OCI-LY1 (cell line): ENCODE data around the gene CRYGD.

Experiments used
- CTCF ChIP-seq: fragments of 200-600 bp; sonication (generic), shearing (Covaris generic); IDR thresholded peaks from 2 replicates; pipeline ENCODE4 v1.5.1; 2017; ENCODE audit warnings: mild to moderate bottlenecking, antibody characterized with exemption, low read length, moderate library complexity, mixed read lengths
- EZH2 ChIP-seq: fragments of 200-600 bp; sonication (generic), shearing (Covaris generic); IDR thresholded peaks from 2 replicates; pipeline ENCODE4 v1.8.0; 2017; ENCODE audit warnings: borderline replicate concordance, mixed run types, mild to moderate bottlenecking, antibody characterized with exemption, low read length, moderate library complexity, mixed read lengths

GRCh38 chr2:208163489-208163888 lies 39.2 kb upstream of the CRYGD start, which contains the start of gene CRYGA:
- TF ChIP-seq CTCF (no peak), EZH2 (no peak)
